ENCODE measurements around the gene NPM3.

GRCh38 chr10:101828766-101829551 is 45.7 kb upstream of the NPM3 start:
- no peak for TF ChIP-seq CTCF (IDR thresholded peaks at IDR 0.05; ENCODE audit: insufficient read depth, low read length, poor library complexity, severe bottlenecking)
- TF ChIP-seq EZH2phosphoT487 (conservative IDR thresholded peaks at IDR 0.05; ENCODE audit: low read length), result no peak
